Activated naive CD4-positive, alpha-beta T cell treated with anti-CD3 and anti-CD28 coated beads, Interleukin-2, amount 50 U/mL, for 72 hours (primary cell): Measurements from ENCODE around the gene IRF8. TPM values are rescaled to one million over a fixed set of nuclear protein-coding genes. Genes with fewer than 3 reads are reported as not detected.

Source experiments
- ATAC-seq, 2 donors: fragments of 150-1000 bp; cut with Tn5 transposase; 2 replicates each; pipeline ENCODE4 v1.10.0; 2021; ENCODE audit warnings: mild to moderate bottlenecking in 2 of 2, moderate library complexity in 2 of 2
- DNase-seq, 2 donors: peaks; one replicate each; pipeline ENCODE4 v3.0.0; 2021 to 2022; ENCODE audit warnings: low spot score in 2 of 2
- H3K27ac Mint-ChIP-seq, 2 donors: one replicate each; pipeline ENCODE4 v1.8.0; 2022; ENCODE audit warnings: mild to moderate bottlenecking in 2 of 2, mixed read lengths in 2 of 2
- H3K36me3 Mint-ChIP-seq, 2 donors: one replicate each; pipeline ENCODE4 v1.8.0; 2022; ENCODE audit warnings: mixed read lengths in 2 of 2
- H3K9me3 Mint-ChIP-seq, 2 donors: one replicate each; pipeline ENCODE4 v1.8.0; 2022; ENCODE audit warnings: mixed read lengths in 2 of 2
- total RNA-seq, 2 donors: library from RNA; stranded (reverse); gene quantifications; one replicate each; pipeline ENCODE4 v1.2.3, GENCODE V29; 2022

The IRF8 gene
- total RNA-seq, 2 donors from 2014 or later = 150 to 184 TPM

DNA sequence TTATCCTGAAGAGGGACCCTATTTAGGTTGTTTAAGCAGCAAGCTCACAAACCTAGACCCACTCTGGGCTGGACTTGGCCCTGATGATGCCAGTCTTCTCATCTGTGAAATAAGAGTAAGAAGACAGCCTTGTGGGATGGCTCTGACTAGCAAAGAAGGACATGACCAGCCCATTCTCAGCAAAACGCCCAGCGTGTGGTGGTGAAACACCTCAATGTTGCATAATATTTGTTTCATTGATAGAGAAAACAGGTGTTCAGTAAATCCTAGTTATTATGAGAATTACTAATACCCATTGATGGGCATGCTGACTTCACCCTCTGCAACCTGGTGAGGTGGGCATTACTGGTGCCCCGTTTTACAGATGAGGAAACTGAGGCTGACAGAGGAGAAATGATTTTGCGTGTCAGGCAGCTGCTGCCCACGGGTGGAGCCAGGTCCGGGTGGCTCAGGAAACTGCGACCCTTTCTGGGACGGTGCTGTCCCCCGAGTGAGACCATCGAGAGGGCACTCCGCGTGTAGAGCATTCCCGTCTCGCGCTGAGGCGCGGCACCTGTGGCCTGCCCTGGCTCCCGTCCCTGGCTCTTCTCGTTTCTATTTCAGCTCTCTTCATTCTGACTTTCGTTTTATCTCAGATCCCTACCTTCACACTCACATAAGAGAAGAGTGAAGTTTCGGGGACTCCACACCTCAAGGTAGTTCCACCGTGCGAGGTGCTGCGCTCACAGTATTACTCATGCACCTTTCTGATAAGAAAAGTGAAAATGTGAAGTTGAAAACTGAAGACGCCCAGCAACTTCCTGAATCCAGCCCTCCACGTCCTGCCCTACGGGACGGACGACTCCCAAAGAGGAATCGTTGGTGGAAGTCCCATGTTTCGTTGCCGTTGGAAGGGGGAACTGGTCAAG lies 48.5 kb downstream of the IRF8 start:
- peak; percentile 61 to 74 for DNase-seq

DNA sequence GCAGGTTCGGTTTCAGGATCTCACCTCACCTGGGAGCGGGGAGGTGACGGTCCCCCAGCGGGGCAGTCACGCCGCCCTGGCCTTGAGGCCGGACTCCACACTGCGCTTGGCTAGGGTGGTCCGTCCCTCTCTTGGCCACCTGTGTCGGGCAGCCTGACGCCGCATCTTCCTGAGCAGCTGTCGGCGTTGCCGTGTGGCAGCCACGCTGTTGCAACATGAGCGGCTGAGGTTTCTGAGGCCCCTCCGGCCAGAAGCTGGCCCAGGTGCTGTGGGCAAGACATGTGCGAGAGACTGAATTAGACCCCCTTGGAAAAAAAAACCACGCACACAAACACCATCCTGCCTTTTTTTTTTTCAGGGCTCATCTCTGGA lies 49.2 kb downstream of the IRF8 start:
- DNase-seq = no peak
- H3K9me3 Mint-ChIP-seq = no peaks in the 10 kb centered on the region
- no peaks in the 10 kb centered on the region for H3K36me3 Mint-ChIP-seq
- peak overlapping the region; percentile 57 to 58 for H3K27ac Mint-ChIP-seq
- peak; percentile 5 to 14 for ATAC-seq

More for the DNA sequence above, 48.5 kb downstream of the IRF8 start:
- Mint-ChIP-seq H3K36me3 (no peaks in the 10 kb centered on the region), H3K27ac (peak overlapping the region; percentile 57 to 58), H3K9me3 (peaks cover 0 to 1% of the 10 kb centered on the region in 2 donors)
- peak; percentile 88 to 98 for ATAC-seq

DNA sequence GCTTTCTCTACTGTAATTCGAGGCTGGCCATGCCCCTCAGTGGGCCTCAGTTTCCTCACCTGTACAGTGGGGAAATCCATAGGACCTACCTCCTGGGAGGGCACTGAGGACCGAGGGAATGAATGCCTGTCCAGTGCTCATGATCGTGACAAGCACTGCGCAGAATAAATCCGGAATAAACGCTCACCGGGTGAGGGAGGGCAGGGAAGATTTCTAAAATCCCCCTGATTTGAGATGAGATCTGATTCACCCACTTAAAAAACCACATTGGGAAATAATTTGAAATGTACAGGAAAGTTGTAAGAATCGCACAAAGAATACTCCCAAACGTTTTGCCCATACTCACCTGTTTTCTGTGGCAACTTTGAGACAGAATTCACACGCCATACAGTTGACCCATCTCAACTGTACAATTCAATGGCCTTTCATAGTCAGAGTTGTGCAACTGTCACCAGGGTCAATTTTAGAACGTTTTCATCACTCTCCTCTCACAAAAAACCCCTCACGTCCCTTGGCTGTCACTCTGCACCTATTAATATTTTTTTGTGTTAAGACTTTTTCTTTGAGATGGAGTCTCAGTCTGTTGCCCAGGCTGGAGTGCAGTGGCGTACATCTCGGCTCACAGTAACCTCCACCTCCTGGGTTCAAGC lies 49.8 kb downstream of the IRF8 start:
- H3K27ac Mint-ChIP-seq = peak overlapping the region in 1 of 2 donors; percentile 58
- no peak for ATAC-seq

DNA sequence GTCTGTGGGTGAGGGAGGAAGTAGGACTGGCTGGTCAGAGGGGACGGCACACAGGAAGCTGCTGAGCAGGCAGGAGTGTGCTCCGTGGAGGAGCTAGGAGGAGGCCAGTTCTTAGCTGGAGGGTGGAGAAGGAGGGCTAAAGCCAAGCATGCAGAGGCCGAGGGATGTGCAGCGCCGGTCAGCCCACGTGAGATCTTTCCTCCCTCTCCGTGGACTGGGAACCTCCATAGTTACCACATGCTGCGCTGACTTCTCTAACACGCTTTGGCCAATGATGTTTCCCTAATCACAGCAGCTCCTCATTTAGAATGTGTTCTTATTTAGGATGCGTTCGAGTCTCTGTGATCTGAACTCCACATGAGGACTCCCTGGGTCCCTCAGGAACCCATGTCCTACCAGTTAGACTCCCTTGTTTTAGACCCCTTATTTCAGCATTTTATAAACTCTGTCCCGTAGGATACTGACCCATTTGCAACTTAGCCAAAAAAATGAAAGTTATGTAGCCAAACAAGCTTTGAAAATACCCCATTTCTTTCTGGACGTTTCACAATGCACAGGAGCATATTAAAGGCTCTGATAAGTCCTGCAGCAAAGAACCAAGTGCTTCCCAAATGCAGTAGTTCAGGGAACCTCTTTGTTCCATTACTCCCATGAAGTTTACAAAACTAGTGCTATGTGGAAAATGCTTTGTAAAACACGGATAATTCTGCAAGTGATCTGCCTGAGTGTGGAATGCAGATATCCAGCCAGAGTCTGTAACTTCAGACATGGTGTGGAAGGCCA lies 51.4 kb downstream of the IRF8 start:
- Mint-ChIP-seq H3K27ac (no peak overlapping the region), H3K9me3 (no peaks in the 10 kb centered on the region), H3K36me3 (no peaks in the 10 kb centered on the region)
- no peak for ATAC-seq
- DNase-seq = no peak

More for the DNA sequence above, 49.8 kb downstream of the IRF8 start:
- Mint-ChIP-seq H3K36me3 (no peaks in the 10 kb centered on the region), H3K9me3 (no peaks in the 10 kb centered on the region)
- DNase-seq = no peak

DNA sequence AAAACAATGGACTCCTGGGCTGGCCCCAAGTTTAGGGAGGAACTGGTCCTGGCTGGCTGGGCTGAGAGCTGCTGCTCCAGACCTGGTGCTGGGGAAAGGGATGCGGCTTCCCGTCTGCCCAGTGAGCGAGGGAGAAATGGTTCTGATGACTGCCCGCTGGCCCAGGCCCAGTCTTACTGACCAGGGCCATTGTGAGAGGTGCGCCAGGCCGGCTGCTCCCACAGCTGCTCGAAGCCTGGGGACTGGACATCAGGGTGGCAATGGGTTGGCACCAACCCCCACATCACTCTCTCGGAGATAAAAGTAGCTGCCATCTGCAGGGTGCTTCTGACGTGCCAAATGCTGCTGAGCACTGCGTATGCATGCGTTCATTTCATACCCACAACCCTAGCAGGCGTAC lies 53.2 kb downstream of the IRF8 start:
- H3K27ac Mint-ChIP-seq = no peak overlapping the region
- DNase-seq (no peak), ATAC-seq (no peak)
- no peaks in the 10 kb centered on the region for H3K36me3 Mint-ChIP-seq
- no peaks in the 10 kb centered on the region for H3K9me3 Mint-ChIP-seq

GRCh38 chr16:85952811-85953210 lies 53.8 kb downstream of the IRF8 start:
- no peaks in the 10 kb centered on the region for H3K9me3 Mint-ChIP-seq
- no peak overlapping the region for H3K27ac Mint-ChIP-seq
- H3K36me3 Mint-ChIP-seq = no peaks in the 10 kb centered on the region
- ATAC-seq (no peak), DNase-seq (no peak)

DNA sequence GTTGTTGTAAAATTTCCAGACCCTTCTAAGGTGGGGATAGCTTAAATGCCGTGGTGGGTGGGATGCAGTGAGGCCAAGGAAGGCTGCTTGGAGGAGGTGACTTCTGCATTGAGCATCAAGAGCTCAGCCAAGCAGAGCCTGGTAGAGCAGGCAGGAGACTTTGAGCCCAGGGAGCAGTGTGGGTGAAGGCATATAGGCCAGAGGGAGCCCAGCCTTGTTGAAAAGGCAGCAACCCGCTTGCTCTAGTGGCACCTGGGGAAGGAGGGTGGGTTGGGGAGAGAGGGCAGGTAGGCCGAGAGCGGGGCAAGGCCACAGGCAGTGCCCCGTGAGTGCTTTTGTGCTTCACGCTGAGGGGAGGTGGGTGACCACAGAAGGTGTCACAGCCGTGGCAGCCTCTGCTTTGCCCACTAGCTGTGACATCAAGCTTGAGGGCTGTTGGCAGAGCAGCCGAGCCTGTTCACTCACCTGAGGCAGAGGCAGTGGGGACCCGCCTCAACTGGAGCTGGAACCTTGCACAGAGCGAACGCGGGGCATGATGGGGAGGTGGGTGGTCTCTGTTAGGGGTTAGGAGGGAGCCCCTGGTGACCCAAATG lies 56.1 kb downstream of the IRF8 start:
- ATAC-seq (no peak), DNase-seq (no peak)
- no peaks in the 10 kb centered on the region for H3K9me3 Mint-ChIP-seq
- H3K36me3 Mint-ChIP-seq = no peaks in the 10 kb centered on the region
- no peak overlapping the region for H3K27ac Mint-ChIP-seq

DNA sequence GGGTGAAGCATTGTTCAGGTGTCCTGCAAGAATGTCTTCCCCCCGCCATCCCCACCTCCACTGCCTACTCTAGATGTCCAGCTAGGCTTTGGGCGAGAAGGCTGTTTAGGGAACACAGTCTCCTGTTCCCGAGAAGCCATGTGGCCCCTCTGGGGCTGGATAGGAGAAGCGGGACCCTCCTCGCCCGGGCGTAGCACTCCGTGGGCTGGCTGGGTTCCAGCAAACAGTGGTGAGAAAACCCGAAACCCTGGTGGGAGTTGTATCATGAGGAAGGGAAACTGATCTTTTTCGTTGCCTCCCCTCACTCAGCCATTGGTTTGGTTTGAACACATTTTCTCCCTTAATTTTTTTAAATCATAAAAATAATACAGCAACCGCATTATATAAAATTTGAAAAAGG lies 56.6 kb downstream of the IRF8 start:
- ATAC-seq = no peak
- no peak overlapping the region for H3K27ac Mint-ChIP-seq
- H3K36me3 Mint-ChIP-seq = no peaks in the 10 kb centered on the region
- no peaks in the 10 kb centered on the region for H3K9me3 Mint-ChIP-seq
- DNase-seq = no peak

- peak overlapping the region in 1 of 2 donors; percentile 38 for H3K27ac Mint-ChIP-seq
- no peak for ATAC-seq
- no peak for DNase-seq
- H3K9me3 Mint-ChIP-seq = no peaks in the 10 kb centered on the region
- no peaks in the 10 kb centered on the region for H3K36me3 Mint-ChIP-seq
Measured at GRCh38 chr16:85956426-85956825, 57.5 kb downstream of the IRF8 start.

- H3K9me3 Mint-ChIP-seq = peaks cover 0 to 6% of the 10 kb centered on the region in 2 donors
Measured at GRCh38 chr16:85958731-85959130, 59.8 kb downstream of the IRF8 start.

GRCh38 chr16:85959686-85960085 lies 60.7 kb downstream of the IRF8 start:
- ATAC-seq = no peak
- H3K36me3 Mint-ChIP-seq = no peaks in the 10 kb centered on the region
- DNase-seq = no peak
- no peak overlapping the region for H3K27ac Mint-ChIP-seq
- peaks cover 0 to 6% of the 10 kb centered on the region in 2 donors for H3K9me3 Mint-ChIP-seq

More at GRCh38 chr16:85958731-85959130, 59.8 kb downstream of the IRF8 start:
- DNase-seq (no peak), ATAC-seq (no peak)
- Mint-ChIP-seq H3K36me3 (no peaks in the 10 kb centered on the region), H3K27ac (no peak overlapping the region)

DNA sequence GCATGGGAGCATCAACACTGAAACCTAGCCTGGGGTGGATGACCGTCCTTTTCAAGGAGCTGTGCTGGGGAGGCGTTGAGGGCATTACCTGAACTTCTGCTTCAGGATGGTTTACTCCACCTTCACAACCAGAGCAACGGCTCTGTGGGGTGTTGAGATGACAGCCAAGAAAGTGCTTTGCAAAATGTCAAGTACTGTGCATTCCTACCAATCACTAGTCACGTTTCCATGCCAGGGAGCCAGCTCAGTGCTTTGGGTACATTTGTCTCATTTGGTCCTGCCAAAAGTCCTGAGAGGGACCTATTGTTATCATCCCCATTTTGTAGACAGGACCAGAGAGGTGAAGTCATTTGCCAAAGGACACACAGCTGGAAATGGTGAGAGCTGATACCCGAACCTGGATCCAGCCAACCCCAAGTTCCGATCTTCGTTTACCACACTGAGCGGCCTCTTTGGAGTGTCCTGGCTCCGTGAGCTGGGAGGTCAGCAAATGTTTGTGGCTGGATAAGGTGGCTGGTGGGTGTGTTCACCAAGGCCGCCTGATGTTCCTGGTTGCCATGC lies 61.6 kb downstream of the IRF8 start:
- no peak for ATAC-seq
- no peak overlapping the region for H3K27ac Mint-ChIP-seq
- H3K9me3 Mint-ChIP-seq = peaks cover 0 to 6% of the 10 kb centered on the region in 2 donors

GRCh38 chr16:85961988-85962915 lies 63.3 kb downstream of the IRF8 start:
- Mint-ChIP-seq H3K9me3 (peaks cover 6 to 12% of the 10 kb centered on the region in 2 donors), H3K36me3 (no peaks in the 10 kb centered on the region), H3K27ac (no peak overlapping the region)
- ATAC-seq = no peak
- DNase-seq = no peak

More for the DNA sequence above, 61.6 kb downstream of the IRF8 start:
- H3K36me3 Mint-ChIP-seq = no peaks in the 10 kb centered on the region
- no peak for DNase-seq

DNA sequence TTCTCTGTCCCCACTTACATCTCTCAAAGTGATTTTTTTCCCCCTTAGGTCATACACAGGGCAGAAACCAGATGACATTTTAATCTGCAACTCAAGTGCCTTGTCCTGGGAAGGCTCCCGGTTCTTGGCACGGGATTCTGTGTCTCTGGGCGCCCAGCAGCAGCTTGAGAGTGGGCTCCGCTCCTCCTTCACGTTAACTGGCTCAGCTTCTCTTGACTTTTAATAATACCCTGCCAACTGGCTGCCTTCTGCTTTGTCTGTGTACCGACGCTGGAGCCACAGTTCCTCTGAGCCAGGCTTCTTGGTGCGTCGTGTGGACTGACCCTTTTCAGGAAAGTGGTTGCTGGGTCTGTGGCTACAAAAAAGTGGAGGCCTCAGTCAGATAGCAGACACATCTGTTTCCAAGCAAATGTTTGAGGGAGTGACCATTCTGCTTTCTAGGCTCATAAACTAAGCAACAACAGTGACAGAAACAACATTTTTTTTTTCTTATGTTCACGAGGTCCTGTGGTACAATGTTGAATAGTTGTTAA lies 64.9 kb downstream of the IRF8 start:
- no peak for DNase-seq
- Mint-ChIP-seq H3K27ac (no peak overlapping the region), H3K36me3 (no peaks in the 10 kb centered on the region), H3K9me3 (peaks cover 6 to 18% of the 10 kb centered on the region in 2 donors)
- no peak for ATAC-seq

DNA sequence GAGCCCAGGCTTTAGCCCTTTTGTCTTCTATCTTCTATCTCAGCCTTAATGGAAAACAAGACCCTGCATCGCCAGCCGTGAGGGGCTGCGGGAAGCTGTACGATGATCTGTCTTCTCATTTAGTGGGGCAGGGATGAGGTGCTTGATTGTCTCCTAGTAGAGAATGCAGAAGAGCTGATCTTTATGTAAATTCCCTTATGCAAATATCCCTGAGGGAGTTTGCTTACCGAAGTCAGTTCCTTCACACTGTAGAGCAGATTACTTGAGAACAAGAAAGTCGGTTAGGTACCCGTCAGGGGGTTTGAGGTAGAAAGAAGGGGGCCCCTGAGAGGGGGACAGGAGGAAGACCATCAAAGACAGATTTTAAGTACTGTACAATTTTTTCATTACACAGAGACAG lies 66.2 kb downstream of the IRF8 start:
- Mint-ChIP-seq H3K36me3 (no peaks in the 10 kb centered on the region), H3K9me3 (peaks cover 6 to 18% of the 10 kb centered on the region in 2 donors), H3K27ac (no peak overlapping the region)
- DNase-seq (no peak), ATAC-seq (no peak)
